A673 (cell line): ENCODE results near the gene DNAH10. TPM values are rescaled to one million over a fixed set of nuclear protein-coding genes. Genes with fewer than 3 reads are reported as not detected.

ENCODE experiments used
- BruUV-seq: library from RNA; stranded (reverse); fragments of 400-500 nt; replicated peaks from 2 replicates; lab custom pipeline; 2021; lab: Mats Ljungman, UMichigan
- CTCF ChIA-PET: fragments of 300-600 bp; sonication (Branson Sonifier 250); formaldehyde crosslinking; loops from one replicate; lab custom pipeline; 2022; ENCODE audit warnings: antibody characterized with exemption; lab: Charles Lee
- POLR2A ChIA-PET: fragments of 300-600 bp; sonication (Branson Sonifier 250); formaldehyde crosslinking; loops from one replicate; lab custom pipeline; 2022; ENCODE audit warnings: antibody characterized with exemption; ENCODE audit not compliant: low non-redundant PET; lab: Charles Lee
- DNase-seq: peaks from one replicate; pipeline ENCODE4 v3.0.0-alpha.2; 2015; ENCODE audit warnings: low spot score
- H3K27ac ChIP-seq: fragments of 200-600 bp; sonication (generic); 2 replicates; pipeline ENCODE4 v1.5.1; 2016; ENCODE audit warnings: mixed run types, low read depth, mild to moderate bottlenecking, mixed read lengths, antibody characterized with exemption, low read length; ENCODE audit not compliant: poor library complexity, severe bottlenecking
- H3K27me3 ChIP-seq: fragments of 200-600 bp; sonication (generic); replicated peaks from 2 replicates; pipeline ENCODE4 v1.6.1; 2017; ENCODE audit warnings: mixed run types, low read depth, mild to moderate bottlenecking, mixed read lengths, antibody characterized with exemption, low read length; ENCODE audit not compliant: insufficient read depth, poor library complexity
- H3K36me3 ChIP-seq: fragments of 200-600 bp; sonication (generic); 2 replicates; pipeline ENCODE4 v1.6.1; 2016; ENCODE audit warnings: mixed run types, mild to moderate bottlenecking, mixed read lengths, antibody characterized with exemption, low read length; ENCODE audit not compliant: insufficient read depth, poor library complexity, severe bottlenecking
- H3K4me1 ChIP-seq: fragments of 200-600 bp; sonication (generic); 2 replicates; pipeline ENCODE4 v1.6.1; 2017; ENCODE audit warnings: mixed run types, mild to moderate bottlenecking, mixed read lengths, antibody characterized with exemption, low read length; ENCODE audit not compliant: insufficient read depth, poor library complexity, severe bottlenecking
- H3K4me3 ChIP-seq: fragments of 200-600 bp; sonication (generic); 2 replicates; pipeline ENCODE4 v1.5.1; 2016; ENCODE audit warnings: low read depth, mixed run types, mild to moderate bottlenecking, mixed read lengths, low read length; ENCODE audit not compliant: poor library complexity, severe bottlenecking
- H3K9me3 ChIP-seq: fragments of 200-600 bp; sonication (generic); 2 replicates; pipeline ENCODE4 v1.6.1; 2016; ENCODE audit warnings: mixed run types, low read depth, mild to moderate bottlenecking, mixed read lengths, antibody characterized with exemption, low read length; ENCODE audit not compliant: poor library complexity, severe bottlenecking
- EZH2 ChIP-seq: fragments of 200-600 bp; sonication (generic); IDR thresholded peaks from 2 replicates; pipeline ENCODE4 v1.6.1; 2017; ENCODE audit warnings: borderline replicate concordance, low read depth, mild to moderate bottlenecking, mixed read lengths, antibody characterized with exemption, low read length; ENCODE audit not compliant: poor library complexity, severe bottlenecking
- intact Hi-C: fragments of 100-400 bp; cut with micrococcal nuclease; formaldehyde crosslinking; loops from one replicate; pipeline ENCODE4 v1.10.0; 2022; ENCODE audit not compliant: unreplicated experiment
- total RNA-seq: library from RNA; stranded (reverse); gene quantifications from 2 replicates; pipeline ENCODE4 v1.2.3, GENCODE V29; 2021
- TF ChIP-seq, protein P1 (sequence below): fragments of 300-800, 200-600 bp; sonication (generic); conservative IDR thresholded peaks from 2 replicates; pipeline ENCODE4 v1.5.1; 2017; ENCODE audit warnings: low read depth, mild to moderate bottlenecking, antibody characterized with exemption, low read length, moderate library complexity, mixed read lengths

The DNAH10 gene
- total RNA-seq, 1 experiment from 2014 or later, result 1.1 TPM

DNA sequence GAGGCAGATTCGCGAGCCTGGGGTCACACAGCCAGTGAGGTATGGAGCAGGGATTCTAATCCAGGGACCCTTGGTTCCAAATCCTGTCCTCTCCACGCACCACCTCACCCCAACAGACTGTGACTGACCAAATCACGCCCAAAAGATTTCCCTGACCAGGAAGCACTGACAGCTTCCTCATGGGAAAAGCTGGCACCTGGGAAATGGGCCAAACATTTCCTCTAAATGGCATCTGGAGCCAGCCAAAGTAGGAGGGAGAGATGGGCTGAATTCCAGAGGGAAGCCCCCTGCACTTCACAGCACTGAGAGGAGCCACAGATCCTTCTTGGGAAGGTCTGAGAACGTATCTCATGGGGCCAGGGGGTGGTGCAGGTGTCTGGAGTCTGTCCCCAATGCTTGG, 181.7 kb downstream of the DNAH10 start:
- CTCF ChIA-PET, result no interaction called here

DNA sequence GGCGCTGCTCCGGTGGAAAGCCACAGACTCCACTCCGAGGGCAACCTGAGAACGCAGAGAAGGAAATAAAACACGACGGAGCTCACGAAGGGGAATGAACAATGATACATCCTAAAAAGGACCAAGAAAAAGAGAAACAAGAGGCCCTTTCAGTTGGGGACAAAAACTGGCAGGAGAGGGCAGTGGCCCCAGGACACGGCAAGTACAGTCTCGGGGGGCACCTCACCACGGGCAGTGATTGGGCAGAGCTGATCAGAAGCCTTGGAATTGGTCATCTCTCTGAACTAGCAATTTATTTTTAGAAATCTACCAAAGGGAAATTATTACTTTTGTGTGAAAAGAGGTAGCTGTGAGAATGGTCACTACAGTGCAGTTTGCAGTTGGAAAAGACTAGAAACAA, 182.6 kb downstream of the DNAH10 start:
- CTCF ChIA-PET, result no interaction called here
- no TSS peak for BruUV-seq

More for the DNA sequence above, 181.7 kb downstream of the DNAH10 start:
- no peak overlapping the region for H3K4me3 ChIP-seq
- DNase-seq, result no peak
- TF ChIP-seq EZH2, result no peak
- TF ChIP-seq, protein P1, sequence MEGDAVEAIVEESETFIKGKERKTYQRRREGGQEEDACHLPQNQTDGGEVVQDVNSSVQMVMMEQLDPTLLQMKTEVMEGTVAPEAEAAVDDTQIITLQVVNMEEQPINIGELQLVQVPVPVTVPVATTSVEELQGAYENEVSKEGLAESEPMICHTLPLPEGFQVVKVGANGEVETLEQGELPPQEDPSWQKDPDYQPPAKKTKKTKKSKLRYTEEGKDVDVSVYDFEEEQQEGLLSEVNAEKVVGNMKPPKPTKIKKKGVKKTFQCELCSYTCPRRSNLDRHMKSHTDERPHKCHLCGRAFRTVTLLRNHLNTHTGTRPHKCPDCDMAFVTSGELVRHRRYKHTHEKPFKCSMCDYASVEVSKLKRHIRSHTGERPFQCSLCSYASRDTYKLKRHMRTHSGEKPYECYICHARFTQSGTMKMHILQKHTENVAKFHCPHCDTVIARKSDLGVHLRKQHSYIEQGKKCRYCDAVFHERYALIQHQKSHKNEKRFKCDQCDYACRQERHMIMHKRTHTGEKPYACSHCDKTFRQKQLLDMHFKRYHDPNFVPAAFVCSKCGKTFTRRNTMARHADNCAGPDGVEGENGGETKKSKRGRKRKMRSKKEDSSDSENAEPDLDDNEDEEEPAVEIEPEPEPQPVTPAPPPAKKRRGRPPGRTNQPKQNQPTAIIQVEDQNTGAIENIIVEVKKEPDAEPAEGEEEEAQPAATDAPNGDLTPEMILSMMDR, result no peak
- H3K4me1 ChIP-seq, result no peaks in the 10 kb centered on the region
- H3K27me3 ChIP-seq, result no peaks in the 10 kb centered on the region
- no peaks in the 10 kb centered on the region for H3K36me3 ChIP-seq
- H3K27ac ChIP-seq, result no peak overlapping the region
- POLR2A ChIA-PET, result no interaction called here
- no peaks in the 10 kb centered on the region for H3K9me3 ChIP-seq
- intact Hi-C loops, result no loop called here
- no TSS peak for BruUV-seq

DNA sequence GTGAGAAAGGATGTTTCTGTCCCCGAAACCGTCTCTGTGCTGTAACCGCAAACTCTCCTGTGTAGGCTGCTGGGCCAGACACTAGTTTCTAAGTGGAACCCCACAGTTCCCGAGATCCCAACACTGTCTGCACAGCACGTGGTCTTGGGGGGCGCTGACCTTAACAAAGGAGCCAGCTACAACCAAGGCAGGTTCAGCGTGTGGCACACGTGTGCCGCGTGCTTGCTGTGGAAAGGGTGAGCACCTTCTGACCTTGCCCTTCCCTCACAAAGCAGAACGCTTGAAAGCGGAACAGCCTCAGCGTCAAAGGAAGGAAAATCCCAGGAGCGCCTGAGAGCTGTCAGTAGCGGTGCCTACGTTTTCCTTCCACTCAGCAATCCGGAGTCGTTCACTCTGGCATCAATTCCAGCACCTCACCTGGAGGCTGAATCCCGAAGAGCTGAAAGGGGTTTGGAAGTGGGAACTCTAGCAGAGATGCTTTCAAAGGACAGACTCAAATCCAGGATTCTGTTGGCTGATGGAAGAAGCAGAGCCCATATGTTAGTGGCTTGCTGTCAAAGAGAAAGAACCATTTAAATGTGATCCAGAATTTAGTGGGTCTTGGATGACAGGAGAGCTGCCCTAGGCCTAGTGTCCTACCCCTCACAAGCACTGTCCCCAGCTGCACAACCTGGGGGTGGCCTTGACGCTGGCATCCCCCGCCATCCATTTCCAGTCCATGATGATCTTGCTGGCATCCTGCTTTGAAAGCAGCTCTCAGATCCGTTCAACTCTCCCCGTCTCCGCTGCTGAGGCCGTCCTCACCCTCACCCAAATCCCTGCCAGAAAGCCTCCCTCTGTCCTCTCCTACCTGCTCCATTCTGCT, 183.4 kb downstream of the DNAH10 start:
- DNase-seq, result no peak
- intact Hi-C loops, result no loop called here
- no peaks in the 10 kb centered on the region for H3K4me1 ChIP-seq
- no peaks in the 10 kb centered on the region for H3K9me3 ChIP-seq
- no peak overlapping the region for H3K4me3 ChIP-seq
- no peak for TF ChIP-seq EZH2
- TF ChIP-seq, protein P1, result no peak
- POLR2A ChIA-PET, result no interaction called here
- no peaks in the 10 kb centered on the region for H3K27me3 ChIP-seq
- BruUV-seq, result no TSS peak
- no peaks in the 10 kb centered on the region for H3K36me3 ChIP-seq
- CTCF ChIA-PET, result no interaction called here
- H3K27ac ChIP-seq, result no peak overlapping the region

More for the DNA sequence above, 182.6 kb downstream of the DNAH10 start:
- H3K4me3 ChIP-seq, result no peak overlapping the region
- POLR2A ChIA-PET, result no interaction called here
- DNase-seq, result no peak
- H3K9me3 ChIP-seq, result no peaks in the 10 kb centered on the region
- H3K36me3 ChIP-seq, result no peaks in the 10 kb centered on the region
- no peak for TF ChIP-seq EZH2
- TF ChIP-seq, protein P1, result no peak
- no peak overlapping the region for H3K27ac ChIP-seq
- H3K27me3 ChIP-seq, result no peaks in the 10 kb centered on the region
- H3K4me1 ChIP-seq, result no peaks in the 10 kb centered on the region
- intact Hi-C loops, result no loop called here
